GM12865 (cell line): Measurements from ENCODE around the gene WFIKKN2.
A peak's percentile ranks its signal among the peaks of the same experiment; 100 is the strongest.

Experiments used
- DNase-seq: peaks from one replicate; pipeline ENCODE4 v3.0.0; 2010; ENCODE audit warnings: low read depth
- H3K4me3 ChIP-seq: 2 replicates; pipeline ENCODE4 v1.5.1; 2011; ENCODE audit warnings: mild to moderate bottlenecking, low read depth, low read length, control low read depth
- TF ChIP-seq, protein P1 (sequence below): IDR thresholded peaks from 2 replicates; pipeline ENCODE4 v1.5.1; 2011; ENCODE audit warnings: low read length, control low read depth, low read depth, inconsistent platforms; ENCODE audit not compliant: insufficient read depth; ENCODE audit errors: missing control alignments

Gene WFIKKN2

DNA sequence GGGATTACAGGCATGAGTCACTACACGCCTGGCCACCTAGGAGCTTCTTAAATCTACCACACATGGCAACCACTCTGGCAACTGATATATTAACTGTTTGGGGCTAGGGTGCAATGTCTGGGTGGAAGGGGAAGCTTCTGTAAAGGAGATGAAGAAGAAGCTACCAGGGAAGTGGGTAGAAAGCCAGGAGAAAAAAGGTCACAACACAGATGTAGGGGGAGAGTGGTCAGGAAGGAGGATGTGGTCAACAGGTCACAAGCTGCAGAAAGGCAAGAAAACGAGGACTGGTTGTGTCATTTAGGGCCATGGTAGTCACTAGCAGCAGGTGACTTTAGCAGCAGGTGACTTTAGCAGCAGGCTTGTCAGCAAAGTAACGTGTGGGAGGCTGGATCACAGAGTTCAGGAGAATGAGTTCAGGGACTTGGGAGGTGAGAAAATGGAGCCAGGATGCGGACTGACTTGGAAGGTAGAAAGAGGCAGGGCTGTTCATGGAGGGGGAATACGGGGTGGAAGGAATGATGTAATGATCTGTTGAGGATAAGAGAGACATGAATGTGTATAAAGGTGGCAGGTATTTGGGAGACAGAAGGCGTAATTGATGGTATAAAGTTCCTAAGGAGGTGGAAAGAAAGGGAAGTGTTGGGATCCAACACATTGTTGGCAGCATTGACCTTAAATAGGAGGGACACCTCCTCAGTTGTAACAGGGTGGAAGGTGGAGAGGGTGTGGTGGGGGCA lies 16.3 kb upstream of the WFIKKN2 start:
- TF ChIP-seq, protein P1, sequence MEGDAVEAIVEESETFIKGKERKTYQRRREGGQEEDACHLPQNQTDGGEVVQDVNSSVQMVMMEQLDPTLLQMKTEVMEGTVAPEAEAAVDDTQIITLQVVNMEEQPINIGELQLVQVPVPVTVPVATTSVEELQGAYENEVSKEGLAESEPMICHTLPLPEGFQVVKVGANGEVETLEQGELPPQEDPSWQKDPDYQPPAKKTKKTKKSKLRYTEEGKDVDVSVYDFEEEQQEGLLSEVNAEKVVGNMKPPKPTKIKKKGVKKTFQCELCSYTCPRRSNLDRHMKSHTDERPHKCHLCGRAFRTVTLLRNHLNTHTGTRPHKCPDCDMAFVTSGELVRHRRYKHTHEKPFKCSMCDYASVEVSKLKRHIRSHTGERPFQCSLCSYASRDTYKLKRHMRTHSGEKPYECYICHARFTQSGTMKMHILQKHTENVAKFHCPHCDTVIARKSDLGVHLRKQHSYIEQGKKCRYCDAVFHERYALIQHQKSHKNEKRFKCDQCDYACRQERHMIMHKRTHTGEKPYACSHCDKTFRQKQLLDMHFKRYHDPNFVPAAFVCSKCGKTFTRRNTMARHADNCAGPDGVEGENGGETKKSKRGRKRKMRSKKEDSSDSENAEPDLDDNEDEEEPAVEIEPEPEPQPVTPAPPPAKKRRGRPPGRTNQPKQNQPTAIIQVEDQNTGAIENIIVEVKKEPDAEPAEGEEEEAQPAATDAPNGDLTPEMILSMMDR, result no peak
- DNase-seq, result peak; percentile 62
- H3K4me3 ChIP-seq, result no peak overlapping the region

DNA sequence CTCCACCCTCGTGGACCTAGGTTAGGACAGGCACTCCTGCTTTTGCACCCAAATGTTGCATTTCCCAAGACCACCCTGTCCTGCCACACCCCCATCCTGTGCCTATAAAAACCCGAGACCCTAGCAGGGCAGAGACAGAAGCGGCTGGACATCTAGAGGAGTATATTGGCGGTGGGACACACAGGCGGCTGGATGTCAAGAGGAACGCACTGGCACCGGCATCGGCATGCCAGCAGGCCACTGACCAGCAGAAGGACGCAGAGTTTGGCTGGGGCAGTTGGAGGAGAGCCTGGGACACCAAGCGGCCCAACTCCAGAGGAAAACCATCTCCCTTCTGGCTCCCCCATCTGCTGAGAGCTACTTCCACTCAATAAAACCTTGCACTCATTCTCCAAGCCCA lies 14.7 kb upstream of the WFIKKN2 start:
- TF ChIP-seq, protein P1, result no peak
- no peak for DNase-seq
- H3K4me3 ChIP-seq, result no peak overlapping the region

DNA sequence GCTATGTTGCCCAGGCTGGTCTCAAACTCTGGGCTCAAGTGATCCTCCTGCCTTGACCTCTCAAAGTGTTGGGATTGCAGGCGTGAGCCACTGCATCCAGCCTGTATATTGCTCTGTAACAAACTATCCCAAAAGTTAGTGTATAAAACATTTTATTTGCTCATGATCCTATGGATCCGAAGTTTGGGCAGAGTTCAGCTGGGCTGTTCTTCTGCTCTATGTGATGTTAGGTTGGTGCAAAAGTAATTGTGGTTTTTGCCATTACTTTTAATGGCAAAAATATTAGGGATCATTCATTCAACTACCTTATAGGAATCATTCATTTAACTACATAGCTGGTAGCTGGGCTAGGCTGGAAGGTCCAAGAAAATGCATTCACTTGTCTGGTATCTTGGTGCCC lies 12.8 kb upstream of the WFIKKN2 start:
- no peak for DNase-seq
- no peak overlapping the region for H3K4me3 ChIP-seq
- TF ChIP-seq, protein P1, result no peak

DNA sequence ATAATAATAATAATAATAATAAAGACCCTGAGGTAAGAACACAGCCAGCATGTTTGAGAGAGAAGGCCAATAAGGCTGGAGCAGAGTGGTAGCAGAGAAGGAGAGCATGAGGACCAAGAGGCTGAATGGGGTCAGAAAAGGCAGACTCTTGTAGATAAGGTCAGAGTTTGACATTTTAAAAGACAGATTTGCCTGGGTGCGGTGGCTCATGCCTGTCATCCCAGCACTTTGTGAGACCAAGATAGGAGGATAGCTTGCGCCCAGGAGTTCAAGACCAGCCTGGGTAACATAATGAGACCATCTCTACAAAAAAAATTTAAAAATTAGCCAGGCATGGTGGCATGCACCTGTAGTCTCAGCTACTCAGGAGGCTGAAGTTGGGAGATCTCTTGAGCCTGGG lies 11.0 kb upstream of the WFIKKN2 start:
- TF ChIP-seq, protein P1, result no peak
- DNase-seq, result no peak
- H3K4me3 ChIP-seq, result no peak overlapping the region

DNA sequence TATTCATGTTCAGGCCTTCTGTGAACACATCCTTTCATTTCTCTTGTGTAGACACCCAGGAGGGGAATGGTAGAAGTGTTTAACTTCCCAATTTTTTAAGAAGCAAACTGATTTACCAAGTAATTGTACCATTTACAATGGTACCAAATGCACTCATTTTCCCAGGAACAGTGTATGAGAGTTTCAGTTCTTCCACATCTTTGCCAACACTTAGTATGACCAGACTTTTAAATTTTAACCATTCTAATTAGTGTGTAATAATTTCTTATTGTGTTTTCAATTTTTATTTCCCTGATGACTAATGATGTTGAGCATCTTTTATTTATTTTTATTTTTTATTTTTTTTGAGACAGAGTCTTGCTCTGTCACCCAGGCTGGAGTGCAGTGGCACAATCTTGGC lies 10.2 kb upstream of the WFIKKN2 start:
- DNase-seq, result no peak

DNA sequence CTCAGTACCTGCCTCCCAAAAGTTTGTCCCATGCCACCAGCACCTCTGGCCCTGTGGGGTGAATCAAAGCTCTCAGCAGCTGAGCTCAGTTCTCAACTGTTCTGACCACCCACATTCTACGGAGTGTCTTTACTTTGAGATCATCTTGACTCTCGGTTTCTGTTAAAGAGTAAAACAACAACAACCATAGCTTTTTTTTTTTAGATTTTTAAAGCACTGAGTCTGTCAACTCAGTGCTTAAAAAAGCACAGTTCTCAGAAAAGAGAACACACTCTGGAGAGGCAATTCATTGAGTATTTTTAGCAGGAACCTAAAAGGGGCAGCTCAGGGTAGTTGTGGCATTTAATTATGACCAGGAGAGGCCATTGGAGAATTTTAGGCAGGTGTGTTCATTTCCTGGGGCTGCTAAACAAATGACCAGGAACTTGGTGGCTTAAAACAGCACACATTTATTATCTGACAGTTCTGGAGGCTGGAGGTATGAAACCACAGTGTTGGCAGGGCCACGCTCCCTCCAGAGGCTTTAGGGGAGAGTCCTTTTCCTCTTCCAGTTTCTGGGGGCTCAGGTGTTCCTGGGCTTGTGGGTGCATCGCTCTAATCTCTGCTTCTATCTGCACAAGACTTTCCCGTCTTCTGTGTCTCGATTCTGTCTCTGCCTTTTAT lies 6.7 kb upstream of the WFIKKN2 start:
- TF ChIP-seq, protein P1, result no peak
- peak; percentile 71 for DNase-seq
- no peak overlapping the region for H3K4me3 ChIP-seq

More for the DNA sequence above, 10.2 kb upstream of the WFIKKN2 start:
- no peak overlapping the region for H3K4me3 ChIP-seq
- TF ChIP-seq, protein P1, result no peak
